Neural crest cell (in vitro differentiated cells): Measurements from ENCODE around the gene CAMKV. TPM values are rescaled to one million over a fixed set of nuclear protein-coding genes. Genes with fewer than 3 reads are reported as not detected.
"Not testable (repeated sequence)": the region's sequence is repeated elsewhere in the genome, so short reads cannot be mapped to it uniquely, and the experiment has no call there.

Source experiments
- DNase-seq: peaks from one replicate; pipeline ENCODE4 v3.0.0; 2021; ENCODE audit warnings: low read depth, mixed read lengths, low spot score
- H3K27ac Mint-ChIP-seq: one replicate; pipeline ENCODE4 v1.8.0; 2021; ENCODE audit warnings: mild to moderate bottlenecking, mixed read lengths; ENCODE audit not compliant: unreplicated experiment
- H3K27me3 Mint-ChIP-seq: 2 replicates; pipeline ENCODE4 v1.8.0; 2021; ENCODE audit warnings: low read depth, mild to moderate bottlenecking, mixed read lengths
- H3K36me3 Mint-ChIP-seq: 2 replicates; pipeline ENCODE4 v1.8.0; 2021; ENCODE audit warnings: low read depth, mild to moderate bottlenecking, mixed read lengths
- H3K4me1 Mint-ChIP-seq: 2 replicates; pipeline ENCODE4 v1.8.0; 2021; ENCODE audit warnings: mixed read lengths
- H3K4me3 Mint-ChIP-seq: one replicate; pipeline ENCODE4 v1.8.0; 2021; ENCODE audit warnings: mild to moderate bottlenecking, mixed read lengths
- H3K9me3 Mint-ChIP-seq: 2 replicates; pipeline ENCODE4 v1.8.0; 2021; ENCODE audit warnings: mixed read lengths
- CTCF ChIP-seq: fragments of 200-600 bp; sonication (generic); conservative IDR thresholded peaks from 2 replicates; pipeline ENCODE4 v1.5.0; 2021; ENCODE audit warnings: antibody characterized with exemption, mild to moderate bottlenecking
- total RNA-seq: library from RNA; stranded (reverse); gene quantifications from 2 replicates; pipeline ENCODE4 v1.2.1, GENCODE V29; 2021

The CAMKV gene
- total RNA-seq, 1 donor from 2014 or later: 41.2 TPM

GRCh38 chr3:49839193-49839809 lies 30.4 kb downstream of the CAMKV start:
- no peaks in the 10 kb centered on the region for H3K27me3 Mint-ChIP-seq
- H3K9me3 Mint-ChIP-seq: no peaks in the 10 kb centered on the region
- peak; percentile 93 for TF ChIP-seq CTCF
- H3K4me1 Mint-ChIP-seq: peaks cover 4% of the 10 kb centered on the region
- peak; percentile 74 for DNase-seq
- H3K36me3 Mint-ChIP-seq: peaks cover 6% of the 10 kb centered on the region
- H3K27ac Mint-ChIP-seq: peak overlapping the region; percentile 43
- H3K4me3 Mint-ChIP-seq: no peak overlapping the region

- peaks cover 11% of the 10 kb centered on the region for H3K36me3 Mint-ChIP-seq
These were observed 38.4 kb downstream of the CAMKV start for GRCh38 chr3:49831341-49831740.

GRCh38 chr3:49826016-49826415 lies 43.7 kb downstream of the CAMKV start:
- Mint-ChIP-seq H3K4me3 (no peak overlapping the region), H3K9me3 (no peaks in the 10 kb centered on the region), H3K27ac (peak overlapping the region; percentile 27), H3K27me3 (no peaks in the 10 kb centered on the region), H3K36me3 (peaks cover 5% of the 10 kb centered on the region), H3K4me1 (peaks cover 14% of the 10 kb centered on the region)
- TF ChIP-seq CTCF: no peak
- DNase-seq: no peak

More at GRCh38 chr3:49831341-49831740, 38.4 kb downstream of the CAMKV start:
- Mint-ChIP-seq H3K4me3 (no peak overlapping the region), H3K27me3 (no peaks in the 10 kb centered on the region), H3K27ac (no peak overlapping the region), H3K4me1 (peaks cover 4% of the 10 kb centered on the region), H3K9me3 (no peaks in the 10 kb centered on the region)
- no peak for DNase-seq
- TF ChIP-seq CTCF: no peak

GRCh38 chr3:49823131-49823530 lies 46.6 kb downstream of the CAMKV start:
- peaks cover 14% of the 10 kb centered on the region for H3K4me1 Mint-ChIP-seq
- not testable (repeated sequence) for H3K9me3 Mint-ChIP-seq, H3K27ac Mint-ChIP-seq, H3K27me3 Mint-ChIP-seq, DNase-seq, H3K36me3 Mint-ChIP-seq, H3K4me3 Mint-ChIP-seq

GRCh38 chr3:49813497-49814174 lies 56.1 kb downstream of the CAMKV start, which contains the start of gene UBA7:
Gene UBA7, minus strand, starts transcription at chr3:49813953. Its CDS starts 166 bp downstream, at chr3:49813787.
- TF ChIP-seq CTCF: no peak

GRCh38 chr3:49812916-49813496 lies 56.7 kb downstream of the CAMKV start:
- no peak overlapping the region for H3K4me3 Mint-ChIP-seq

More at GRCh38 chr3:49813497-49814174, 56.1 kb downstream of the CAMKV start, which contains the start of gene UBA7:
- no peaks in the 10 kb centered on the region for H3K27me3 Mint-ChIP-seq
- no peak for DNase-seq
- H3K4me1 Mint-ChIP-seq: peaks cover under 1% of the 10 kb centered on the region
- peak within 1 kb of the TSS; percentile 62 for H3K27ac Mint-ChIP-seq
- H3K9me3 Mint-ChIP-seq: no peaks in the 10 kb centered on the region
- H3K4me3 Mint-ChIP-seq: no peak within 1 kb of the TSS
- H3K36me3 Mint-ChIP-seq: no peaks in the 10 kb centered on the region

More at GRCh38 chr3:49812916-49813496, 56.7 kb downstream of the CAMKV start:
- Mint-ChIP-seq H3K4me1 (peaks cover 6% of the 10 kb centered on the region), H3K36me3 (no peaks in the 10 kb centered on the region), H3K27ac (peak overlapping the region; percentile 19), H3K27me3 (no peaks in the 10 kb centered on the region), H3K9me3 (no peaks in the 10 kb centered on the region)
- no peak for TF ChIP-seq CTCF
- DNase-seq: no peak
